ENCODE results near the gene NAV2.
"Not testable (repeated sequence)": the region's sequence is repeated elsewhere in the genome, so short reads cannot be mapped to it uniquely, and the experiment has no call there.

The NAV2 gene

DNA sequence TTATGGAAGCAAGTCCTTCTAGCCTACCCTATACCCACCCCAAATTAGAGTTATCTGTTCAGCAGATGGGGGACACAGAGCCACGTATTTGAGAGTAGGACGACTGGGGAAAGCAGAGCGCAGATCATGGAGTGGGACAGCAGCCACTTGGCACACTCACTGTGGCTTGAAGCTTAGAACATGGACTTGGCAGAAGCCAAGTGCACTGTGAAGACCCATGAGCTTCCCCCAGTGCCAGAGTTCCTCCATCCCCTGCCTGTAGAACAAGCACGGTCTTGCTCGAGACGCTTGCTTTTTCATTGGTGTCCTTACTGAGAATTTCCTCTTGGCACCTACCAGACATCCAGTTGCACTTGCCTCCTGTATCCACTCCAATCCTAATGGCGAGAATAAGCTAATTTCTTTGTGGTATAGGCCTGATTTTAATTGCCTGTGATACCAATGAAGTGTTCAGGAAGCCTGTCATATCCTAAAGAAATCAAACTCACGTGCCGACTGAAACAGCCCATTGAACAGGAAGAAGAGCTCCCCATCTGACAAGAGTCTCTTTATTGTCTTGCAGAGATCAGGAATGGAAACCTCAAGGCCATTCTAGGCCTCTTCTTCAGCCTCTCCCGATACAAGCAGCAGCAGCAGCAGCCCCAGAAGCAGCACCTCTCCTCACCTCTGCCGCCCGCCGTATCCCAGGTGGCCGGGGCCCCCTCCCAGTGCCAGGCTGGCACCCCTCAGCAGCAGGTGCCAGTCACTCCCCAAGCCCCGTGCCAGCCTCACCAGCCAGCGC is 166.9 kb downstream of the NAV2 start:
- H3K27ac Mint-ChIP-seq = no peak overlapping the region

DNA sequence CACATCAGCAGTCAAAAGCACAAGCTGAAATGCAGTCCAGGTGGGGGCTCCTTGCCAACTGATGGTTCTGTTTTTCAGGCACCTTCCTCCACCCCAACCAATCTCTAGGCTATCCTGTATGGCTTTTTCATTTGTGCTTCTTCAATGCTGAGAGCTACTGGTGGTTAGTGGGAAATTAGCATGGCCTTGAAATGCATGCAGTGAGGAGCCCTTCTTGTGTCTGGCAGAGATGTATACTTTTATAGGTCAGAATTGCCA is 167.4 kb downstream of the NAV2 start:
- no peak overlapping the region for H3K4me3 Mint-ChIP-seq
- no peaks in the 10 kb centered on the region for H3K4me1 Mint-ChIP-seq (ENCODE audit: low read depth)
- H3K27ac Mint-ChIP-seq = no peak overlapping the region
- no peaks in the 10 kb centered on the region for H3K9me3 Mint-ChIP-seq
- H3K36me3 Mint-ChIP-seq (ENCODE audit: low read depth) = no peaks in the 10 kb centered on the region
- H3K27me3 Mint-ChIP-seq = no peaks in the 10 kb centered on the region

More for the DNA sequence above, 166.9 kb downstream of the NAV2 start:
- Mint-ChIP-seq H3K36me3 (ENCODE audit: low read depth) (no peaks in the 10 kb centered on the region), H3K27me3 (no peaks in the 10 kb centered on the region), H3K4me3 (no peak overlapping the region), H3K4me1 (ENCODE audit: low read depth) (no peaks in the 10 kb centered on the region), H3K9me3 (no peaks in the 10 kb centered on the region)

DNA sequence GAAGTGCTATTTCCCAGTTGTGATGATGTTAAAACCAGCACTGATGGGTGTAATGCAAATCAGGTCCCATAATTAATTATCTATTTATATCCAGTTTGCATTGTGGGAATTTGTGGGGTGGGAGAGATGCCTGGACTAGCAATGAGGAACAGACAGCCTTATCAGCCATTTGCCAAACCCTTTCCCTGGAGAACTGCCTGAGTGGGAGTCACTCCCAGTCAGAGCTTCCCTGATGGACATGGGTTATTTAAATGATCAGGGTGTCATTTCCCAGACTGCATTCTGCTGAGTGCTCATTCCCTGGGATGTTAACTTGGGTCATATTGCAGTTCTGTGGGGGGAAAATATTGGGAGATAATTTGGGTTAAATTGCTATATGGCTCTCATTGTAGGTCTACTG is 168.5 kb downstream of the NAV2 start:
- Mint-ChIP-seq H3K4me3 (no peak overlapping the region), H3K9me3 (no peaks in the 10 kb centered on the region), H3K36me3 (ENCODE audit: low read depth) (no peaks in the 10 kb centered on the region), H3K27ac (no peak overlapping the region), H3K4me1 (ENCODE audit: low read depth) (no peaks in the 10 kb centered on the region), H3K27me3 (no peaks in the 10 kb centered on the region)

DNA sequence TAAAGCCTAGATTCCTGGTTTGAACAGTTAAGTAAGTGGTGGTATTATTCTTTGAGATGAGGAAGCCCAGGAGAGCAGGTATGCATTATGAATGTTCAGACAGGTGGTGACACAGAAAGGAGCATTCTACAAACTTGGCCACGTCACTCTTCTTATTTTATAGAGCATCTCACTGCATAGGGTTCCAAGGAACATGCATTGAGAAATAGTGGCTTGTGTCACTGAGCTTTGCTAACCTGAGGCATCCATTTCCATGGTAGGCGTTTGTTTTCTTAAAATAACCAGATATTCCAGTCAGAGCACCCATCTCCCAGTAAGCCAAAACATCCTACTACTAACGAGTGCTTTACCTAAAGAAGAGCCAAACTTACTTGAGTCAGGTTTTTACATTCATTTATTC is 169.7 kb downstream of the NAV2 start:
- Mint-ChIP-seq H3K4me3 (no peak overlapping the region), H3K9me3 (no peaks in the 10 kb centered on the region), H3K27me3 (no peaks in the 10 kb centered on the region), H3K27ac (no peak overlapping the region), H3K4me1 (ENCODE audit: low read depth) (no peaks in the 10 kb centered on the region), H3K36me3 (ENCODE audit: low read depth) (no peaks in the 10 kb centered on the region)

DNA sequence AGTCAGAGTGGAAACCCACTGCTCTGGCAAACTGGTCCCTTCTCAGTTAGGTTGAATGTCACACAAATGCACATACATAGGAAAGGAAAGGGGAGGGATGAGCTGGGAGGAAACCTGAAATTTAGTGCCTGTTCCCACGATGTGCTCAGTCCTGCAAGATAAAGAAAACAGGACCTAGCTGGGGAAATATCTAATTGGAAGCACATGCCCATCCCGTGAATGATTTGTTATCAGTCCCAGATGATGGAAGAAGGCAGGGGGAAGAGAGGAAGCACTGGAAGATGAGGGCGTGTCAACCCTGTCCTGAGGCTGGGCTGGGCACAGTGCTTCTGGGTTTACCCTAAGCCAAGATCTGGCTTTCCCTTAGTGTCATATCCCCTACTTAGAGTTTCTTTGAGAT is 173.9 kb downstream of the NAV2 start:
- Mint-ChIP-seq H3K9me3 (no peaks in the 10 kb centered on the region), H3K27me3 (no peaks in the 10 kb centered on the region), H3K4me3 (no peak overlapping the region), H3K4me1 (ENCODE audit: low read depth) (no peaks in the 10 kb centered on the region), H3K36me3 (ENCODE audit: low read depth) (no peaks in the 10 kb centered on the region), H3K27ac (no peak overlapping the region)

DNA sequence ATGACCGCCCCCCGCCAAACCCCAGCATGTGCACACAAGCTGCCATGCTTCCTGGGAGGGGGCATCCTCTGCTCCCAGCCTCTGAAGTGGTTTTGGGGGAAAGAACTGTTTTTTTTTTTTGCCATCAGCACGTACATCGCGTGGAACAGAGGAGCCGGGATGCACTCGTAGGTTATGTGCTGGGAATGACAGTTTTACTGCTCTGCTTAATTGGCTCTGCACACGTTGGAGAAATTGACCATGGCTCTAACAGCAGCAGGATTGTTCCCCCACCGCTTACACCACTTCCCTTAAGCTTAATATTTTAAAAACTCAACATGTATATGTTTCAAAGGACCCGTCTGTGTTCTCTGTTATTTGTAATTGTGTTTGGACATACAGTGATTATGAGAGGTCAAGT is 175.2 kb downstream of the NAV2 start:
- no peaks in the 10 kb centered on the region for H3K27me3 Mint-ChIP-seq

DNA sequence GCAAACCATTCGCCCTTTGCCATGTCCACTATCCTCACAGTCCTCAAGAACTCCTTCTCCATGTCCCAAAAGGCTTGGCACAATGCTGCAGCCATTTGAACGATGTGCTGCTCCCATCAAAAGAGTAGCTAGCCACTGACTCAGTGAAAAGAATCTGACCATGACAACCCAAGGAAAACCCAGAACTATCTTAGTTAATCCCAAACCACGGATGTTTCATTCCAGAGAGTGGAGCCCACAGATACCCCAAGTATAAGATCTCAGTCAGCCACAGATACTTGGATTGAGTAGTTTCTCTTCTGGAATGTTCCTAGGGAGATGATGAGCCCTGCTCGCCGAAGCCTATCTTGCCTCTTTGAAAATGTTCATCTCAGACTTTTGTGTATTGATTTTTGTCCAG is 176.9 kb downstream of the NAV2 start:
- H3K4me3 Mint-ChIP-seq = no peak overlapping the region
- H3K27me3 Mint-ChIP-seq = no peaks in the 10 kb centered on the region
- no peak overlapping the region for H3K27ac Mint-ChIP-seq
- H3K36me3 Mint-ChIP-seq (ENCODE audit: low read depth) = no peaks in the 10 kb centered on the region
- no peaks in the 10 kb centered on the region for H3K4me1 Mint-ChIP-seq (ENCODE audit: low read depth)
- no peaks in the 10 kb centered on the region for H3K9me3 Mint-ChIP-seq

More for the DNA sequence above, 175.2 kb downstream of the NAV2 start:
- Mint-ChIP-seq H3K36me3 (ENCODE audit: low read depth) (no peaks in the 10 kb centered on the region), H3K27ac (no peak overlapping the region), H3K9me3 (no peaks in the 10 kb centered on the region), H3K4me3 (no peak overlapping the region), H3K4me1 (ENCODE audit: low read depth) (no peaks in the 10 kb centered on the region)

DNA sequence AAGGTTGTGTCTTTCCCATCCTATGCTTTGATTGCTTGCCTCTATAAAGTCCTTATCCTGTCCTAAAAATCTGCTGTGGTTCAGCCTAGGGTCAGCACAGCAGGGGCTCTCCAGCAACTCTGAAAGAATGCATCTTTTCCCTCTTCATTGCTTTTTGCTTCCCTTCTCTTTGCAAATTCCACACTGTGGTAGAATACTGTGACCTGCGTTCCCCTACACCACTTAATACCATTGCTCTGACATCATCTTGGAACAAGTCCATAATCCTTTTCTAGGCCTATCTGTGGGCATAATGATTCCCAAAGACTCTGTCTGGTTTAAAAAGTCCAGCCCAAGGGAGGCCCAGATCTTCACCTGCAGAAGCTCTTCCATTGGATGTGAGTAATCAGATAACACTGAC is 177.7 kb downstream of the NAV2 start:
- Mint-ChIP-seq H3K36me3 (ENCODE audit: low read depth) (no peaks in the 10 kb centered on the region), H3K27ac (no peak overlapping the region), H3K4me1 (ENCODE audit: low read depth) (no peaks in the 10 kb centered on the region), H3K9me3 (no peaks in the 10 kb centered on the region), H3K4me3 (no peak overlapping the region), H3K27me3 (no peaks in the 10 kb centered on the region)

DNA sequence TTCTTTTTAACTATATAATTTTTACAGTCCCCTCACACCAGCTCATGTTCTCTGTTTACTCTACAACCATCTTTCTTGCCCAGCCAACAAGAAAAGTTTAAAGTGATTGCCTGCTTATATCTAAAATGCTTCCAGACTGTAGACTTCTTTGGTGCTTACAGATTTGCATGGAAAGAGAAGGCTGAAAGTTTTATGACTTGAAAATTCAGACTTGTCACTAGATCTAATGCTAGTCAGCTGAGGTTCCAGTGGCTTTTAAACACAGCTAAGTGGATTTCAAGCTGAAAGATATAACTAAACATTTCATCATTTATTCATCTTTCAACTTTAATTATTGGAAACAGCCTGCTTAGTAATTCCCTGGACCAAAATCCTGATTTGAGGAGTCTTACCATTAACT is 178.4 kb downstream of the NAV2 start:
- no peaks in the 10 kb centered on the region for H3K9me3 Mint-ChIP-seq
- no peaks in the 10 kb centered on the region for H3K4me1 Mint-ChIP-seq (ENCODE audit: low read depth)
- H3K4me3 Mint-ChIP-seq = no peak overlapping the region
- no peaks in the 10 kb centered on the region for H3K36me3 Mint-ChIP-seq (ENCODE audit: low read depth)
- H3K27ac Mint-ChIP-seq = no peak overlapping the region
- no peaks in the 10 kb centered on the region for H3K27me3 Mint-ChIP-seq

DNA sequence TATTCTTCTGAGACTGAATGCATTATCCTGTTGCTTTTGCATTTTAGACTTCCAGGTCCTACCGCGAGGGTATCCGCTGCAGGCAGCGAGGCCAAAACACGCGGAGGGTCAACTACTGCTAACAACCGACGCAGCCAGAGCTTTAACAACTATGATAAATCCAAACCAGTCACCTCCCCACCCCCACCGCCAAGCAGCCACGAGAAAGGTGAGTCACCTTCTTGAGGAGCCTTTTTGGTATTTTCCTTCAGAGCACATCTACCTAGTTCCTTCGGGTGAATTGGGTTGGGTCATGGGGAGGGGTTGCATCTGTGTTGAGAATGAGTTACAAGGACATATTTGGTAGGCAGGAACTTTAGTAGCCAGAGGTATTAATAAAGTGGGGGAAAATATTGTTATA is 179.8 kb downstream of the NAV2 start:
- Mint-ChIP-seq H3K9me3 (no peaks in the 10 kb centered on the region), H3K4me3 (no peak overlapping the region), H3K27ac (no peak overlapping the region), H3K27me3 (no peaks in the 10 kb centered on the region), H3K36me3 (ENCODE audit: low read depth) (no peaks in the 10 kb centered on the region), H3K4me1 (ENCODE audit: low read depth) (no peaks in the 10 kb centered on the region)

DNA sequence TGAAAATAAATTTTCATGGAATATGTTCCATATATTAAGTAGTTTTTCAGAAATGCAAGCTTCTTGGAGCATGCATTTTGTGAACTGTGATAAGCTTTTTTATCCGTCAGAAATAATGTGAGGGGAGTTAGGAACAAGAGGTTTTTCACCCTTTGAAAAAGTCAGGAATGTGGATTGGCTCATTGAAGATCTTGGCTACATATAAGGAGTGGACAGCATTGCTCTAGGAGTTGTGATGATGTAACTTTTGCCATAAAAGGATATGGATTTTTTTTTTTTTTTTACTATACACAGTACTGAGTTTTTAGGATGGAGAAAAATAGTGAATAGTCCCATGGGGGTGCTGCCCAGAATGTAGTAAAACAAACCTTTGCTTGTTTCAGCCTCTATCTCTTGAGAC is 180.2 kb downstream of the NAV2 start:
- Mint-ChIP-seq H3K36me3 (ENCODE audit: low read depth) (no peaks in the 10 kb centered on the region), H3K4me1 (ENCODE audit: low read depth) (no peaks in the 10 kb centered on the region), H3K9me3 (no peaks in the 10 kb centered on the region), H3K4me3 (no peak overlapping the region), H3K27ac (no peak overlapping the region), H3K27me3 (no peaks in the 10 kb centered on the region)

DNA sequence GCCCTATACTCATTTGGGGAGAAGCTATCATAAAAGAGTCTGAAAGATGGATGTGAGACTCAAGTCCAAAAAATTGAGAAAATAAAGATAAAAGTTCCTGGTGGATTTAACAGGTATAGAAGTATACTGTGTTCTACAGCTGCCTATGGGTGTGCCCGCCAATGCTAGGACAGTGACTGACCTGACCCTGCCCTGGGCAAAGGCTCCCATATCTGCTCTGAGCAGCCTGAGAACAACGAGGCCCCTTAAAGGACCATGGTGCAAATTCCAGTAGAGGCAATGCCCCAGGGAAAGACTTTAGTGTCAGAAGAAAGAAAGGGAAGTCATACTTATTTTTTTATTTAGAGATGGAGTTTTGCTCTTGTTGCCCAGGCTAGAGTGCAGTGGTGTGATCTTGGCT is 181.8 kb downstream of the NAV2 start:
- Mint-ChIP-seq H3K27ac (no peak overlapping the region), H3K9me3 (no peaks in the 10 kb centered on the region), H3K36me3 (ENCODE audit: low read depth) (no peaks in the 10 kb centered on the region), H3K27me3 (no peaks in the 10 kb centered on the region), H3K4me3 (no peak overlapping the region), H3K4me1 (ENCODE audit: low read depth) (no peaks in the 10 kb centered on the region)

DNA sequence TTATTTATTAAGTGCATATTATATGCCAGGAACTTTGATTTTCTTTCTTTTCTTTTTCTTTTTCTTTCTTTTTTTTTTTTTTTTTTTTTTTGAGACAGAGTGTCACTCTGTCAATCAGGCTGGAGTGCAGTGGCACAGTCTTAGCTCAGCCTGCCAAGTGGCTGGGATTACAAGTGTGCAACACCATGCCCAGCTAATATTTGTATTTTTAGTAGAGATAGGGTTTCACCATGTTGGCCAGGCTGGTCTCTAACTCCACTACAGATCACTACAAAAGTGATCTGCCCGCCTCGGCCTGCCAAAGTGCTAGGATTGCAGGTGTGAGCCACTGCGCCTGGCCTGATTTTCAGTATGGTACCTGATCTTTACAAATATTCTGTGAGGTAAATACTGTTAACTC is 182.4 kb downstream of the NAV2 start:
- not testable (repeated sequence) for H3K4me3 Mint-ChIP-seq; H3K36me3 Mint-ChIP-seq (ENCODE audit: low read depth); H3K4me1 Mint-ChIP-seq (ENCODE audit: low read depth); H3K27me3 Mint-ChIP-seq; H3K9me3 Mint-ChIP-seq; H3K27ac Mint-ChIP-seq

DNA sequence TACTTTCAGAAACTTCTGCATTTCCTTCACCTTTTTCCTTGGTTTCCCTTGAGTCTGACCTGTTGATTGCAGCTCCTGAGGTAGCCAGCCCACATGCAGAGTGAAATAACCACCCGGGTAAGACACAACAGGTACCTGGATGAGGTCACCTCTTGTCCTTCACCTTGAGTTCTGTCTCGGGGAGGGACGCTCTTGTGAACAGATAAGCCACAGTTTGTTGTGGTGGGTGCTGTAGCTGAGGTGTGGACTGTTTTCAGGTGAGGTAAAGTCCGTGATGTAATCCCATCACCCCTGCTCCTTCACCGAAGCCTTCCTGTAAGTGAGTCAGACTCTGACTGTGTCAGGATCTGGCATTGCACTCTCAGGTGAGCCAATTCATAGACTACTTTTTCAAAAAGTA is 183.1 kb downstream of the NAV2 start:
- H3K4me1 Mint-ChIP-seq (ENCODE audit: low read depth) = no peaks in the 10 kb centered on the region
- H3K27ac Mint-ChIP-seq = no peak overlapping the region
- H3K4me3 Mint-ChIP-seq = no peak overlapping the region
- no peaks in the 10 kb centered on the region for H3K36me3 Mint-ChIP-seq (ENCODE audit: low read depth)
- no peaks in the 10 kb centered on the region for H3K27me3 Mint-ChIP-seq
- no peaks in the 10 kb centered on the region for H3K9me3 Mint-ChIP-seq

DNA sequence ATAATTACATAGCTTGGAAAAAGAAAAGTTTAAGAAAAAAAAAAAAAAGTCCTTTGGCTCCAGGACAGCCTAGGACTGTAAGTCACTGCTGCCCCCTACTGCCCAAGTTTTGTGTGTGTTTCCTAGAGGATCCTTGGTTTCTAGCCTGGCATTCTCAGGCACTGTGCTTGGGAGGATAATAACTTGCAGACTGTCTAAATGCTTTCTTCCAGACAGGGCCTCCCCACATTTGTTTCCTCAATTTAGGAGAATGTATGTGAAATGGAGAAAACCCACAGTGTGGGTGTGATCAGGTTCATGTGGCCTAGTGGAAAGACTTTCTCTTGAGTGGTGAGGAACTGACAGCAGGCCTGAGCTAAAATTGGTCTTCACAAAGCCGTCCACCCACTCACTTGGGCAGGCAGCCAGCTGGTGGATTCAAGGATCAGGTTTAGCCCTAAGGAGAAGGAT is 191.0 kb downstream of the NAV2 start:
- Mint-ChIP-seq H3K4me1 (ENCODE audit: low read depth) (no peaks in the 10 kb centered on the region), H3K36me3 (ENCODE audit: low read depth) (no peaks in the 10 kb centered on the region), H3K4me3 (no peak overlapping the region), H3K9me3 (no peaks in the 10 kb centered on the region), H3K27me3 (no peaks in the 10 kb centered on the region), H3K27ac (no peak overlapping the region)

DNA sequence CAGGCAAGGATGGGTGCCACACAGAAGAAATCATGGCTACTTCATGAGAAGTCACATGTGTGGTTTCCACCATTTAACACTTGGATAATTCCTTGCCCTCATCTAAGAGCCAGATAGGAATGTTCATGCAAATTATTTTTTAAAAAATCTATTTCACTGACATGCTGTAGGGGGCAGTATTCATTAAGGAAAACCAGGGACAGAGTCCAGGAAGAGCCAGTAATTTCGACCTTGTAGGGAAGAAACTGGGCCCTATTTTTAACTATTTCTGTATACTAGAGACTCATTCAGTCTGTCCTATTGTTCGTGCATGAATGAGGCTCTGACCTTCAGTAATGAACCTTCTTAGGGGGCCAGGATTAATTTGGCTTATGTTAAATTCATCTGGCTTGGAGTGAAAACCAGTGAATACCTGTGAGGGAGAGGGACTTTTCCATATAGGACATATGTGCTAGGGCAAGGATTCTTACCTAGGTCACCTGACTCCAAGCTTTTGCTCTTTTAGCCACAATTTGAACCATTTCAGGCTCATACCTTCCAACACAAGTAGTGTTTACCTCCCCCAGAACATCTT is 192.7 kb downstream of the NAV2 start:
- Mint-ChIP-seq H3K36me3 (ENCODE audit: low read depth) (no peaks in the 10 kb centered on the region), H3K27ac (no peak overlapping the region), H3K9me3 (no peaks in the 10 kb centered on the region), H3K4me3 (no peak overlapping the region), H3K4me1 (ENCODE audit: low read depth) (no peaks in the 10 kb centered on the region), H3K27me3 (no peaks in the 10 kb centered on the region)

All from stimulated activated naive CD8-positive, alpha-beta T cell treated with anti-CD3 and anti-CD28 coated beads, Interleukin-15, Interleukin-2, amounts not matched to agents 100 ng/mL and 50 ng/mL, for 24 hours (primary cell).